Thymus (tissue), 11 donors: Measurements from ENCODE around the gene PERCC1. TPM values are rescaled to one million over a fixed set of nuclear protein-coding genes. Genes with fewer than 3 reads are reported as not detected.

Experiments used
- DNase-seq, 9 donors: peaks; one replicate each; pipeline ENCODE4 v3.0.0-alpha.2; 2013; ENCODE audit warnings: low spot score in 9 of 9, low read depth in 6 of 9, missing footprints in 1 of 9
- H3K27ac ChIP-seq, 2 donors: one replicate each; pipeline ENCODE4 v1.5.1; 2013; ENCODE audit warnings: control low read depth in 1 of 2, low read depth in 1 of 2, low read length in 1 of 2, mild to moderate bottlenecking in 1 of 2, moderate library complexity in 1 of 2
- H3K27me3 ChIP-seq, 2 donors: one replicate each; pipeline ENCODE4 v1.5.1; 2013; ENCODE audit warnings: low read length in 1 of 2; ENCODE audit not compliant: control insufficient read depth in 2 of 2, insufficient read depth in 1 of 2
- H3K36me3 ChIP-seq, 2 donors: one replicate each; pipeline ENCODE4 v1.5.1; 2013; ENCODE audit warnings: low read length in 1 of 2, mild to moderate bottlenecking in 1 of 2, moderate library complexity in 1 of 2; ENCODE audit not compliant: control insufficient read depth in 2 of 2, insufficient read depth in 2 of 2
- H3K4me1 ChIP-seq, 2 donors: one replicate each; pipeline ENCODE4 v1.5.1; 2013; ENCODE audit warnings: low read length in 2 of 2; ENCODE audit not compliant: control insufficient read depth in 2 of 2, insufficient read depth in 2 of 2
- H3K4me3 ChIP-seq, 2 donors: one replicate each; pipeline ENCODE4 v1.5.1; 2013; ENCODE audit warnings: low read length in 2 of 2, control low read depth in 1 of 2, mild to moderate bottlenecking in 1 of 2
- H3K9me3 ChIP-seq, 2 donors: one replicate each; pipeline ENCODE4 v1.5.1; 2013; ENCODE audit warnings: low read length in 1 of 2, mild to moderate bottlenecking in 1 of 2; ENCODE audit not compliant: control insufficient read depth in 2 of 2, insufficient read depth in 1 of 2
- WGBS: extraction: QIAGEN DNeasy Blood & Tissue Kit; methylation state at CpG from one replicate; pipeline ENCODE4 v1.1.7; 2013; 5-methylcytosine and 5-hydroxymethylcytosine counted together
- polyA plus RNA-seq: library from polyadenylated mRNA; stranded (reverse); fragments of 200-250 nt; gene quantifications from one replicate; pipeline ENCODE4 v1.2.3, GENCODE V29; 2013
- total RNA-seq: library from RNA; stranded (reverse); fragments of 120-200 nt; gene quantifications from one replicate; pipeline ENCODE4 v1.2.4, GENCODE V29; 2013
- donor health status: healthy.

Gene PERCC1
- total and polyA plus RNA-seq, 2 donors, result 0.07 TPM; not detected in 1

DNA sequence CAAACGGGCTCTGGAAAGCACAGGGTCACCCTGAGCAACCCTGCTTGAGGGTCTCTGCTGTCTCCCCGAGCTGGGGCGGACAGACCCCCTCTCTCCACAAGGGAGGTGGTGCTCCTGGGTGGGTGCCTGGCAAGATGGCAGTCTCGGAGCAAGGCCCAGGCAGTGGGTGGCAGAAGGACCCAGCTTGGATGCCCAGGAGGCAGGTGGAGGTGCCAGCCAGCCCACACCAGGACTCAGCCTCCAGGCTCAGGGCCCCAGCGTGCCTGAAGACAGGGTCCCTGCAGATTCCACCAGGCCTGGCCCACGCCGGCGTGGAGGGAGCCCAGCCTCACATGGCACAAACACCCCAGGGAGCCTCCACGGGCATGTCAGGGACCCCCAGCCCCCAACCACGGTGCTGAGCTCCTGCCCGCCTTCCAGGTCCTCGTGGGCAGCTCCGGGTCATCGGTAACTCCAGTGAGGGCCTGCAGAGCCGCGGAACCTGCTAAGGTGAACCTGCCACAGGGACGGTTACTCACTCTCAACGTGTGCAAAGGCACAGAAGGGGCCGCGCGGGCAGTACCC, 37.2 kb upstream of the PERCC1 start:
- Histone ChIP-seq H3K4me1 (peaks cover 0 to 21% of the 10 kb centered on the region in 2 donors), H3K9me3 (no peaks in the 10 kb centered on the region), H3K36me3 (peaks cover 59 to 76% of the 10 kb centered on the region in 2 donors), H3K27me3 (no peaks in the 10 kb centered on the region), H3K27ac (no peak overlapping the region), H3K4me3 (no peak overlapping the region)
- WGBS, result 97% methylated on average over 21 of the region's 21 CpGs
- no peak for DNase-seq

DNA sequence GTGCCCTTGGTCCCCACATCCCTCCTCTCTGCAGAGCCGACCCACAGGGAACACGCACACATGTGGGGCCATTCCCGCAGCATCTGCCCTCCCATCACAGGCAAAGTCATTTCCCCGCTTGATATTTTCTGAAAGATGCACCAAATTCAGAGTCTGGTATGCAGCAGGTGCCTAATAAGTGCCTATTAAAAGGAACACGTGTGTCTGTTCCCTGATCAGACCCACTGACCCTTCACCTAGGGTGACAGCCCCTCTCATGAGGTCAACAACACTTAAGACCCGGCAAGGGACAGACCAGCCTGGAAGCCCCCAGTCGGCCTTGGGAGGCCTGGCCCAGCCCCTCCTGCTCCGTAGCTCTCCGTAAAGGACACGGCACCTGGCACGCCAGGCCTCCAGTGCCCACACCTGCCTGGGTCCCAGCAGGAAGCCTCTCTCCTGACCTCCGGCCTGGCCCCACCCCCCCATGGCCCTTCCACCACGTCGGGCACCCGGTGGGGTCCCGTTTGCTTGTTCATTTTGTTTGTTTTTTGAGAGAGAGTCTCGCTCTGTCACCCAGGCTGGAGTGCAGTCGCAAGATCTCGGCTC, 36.4 kb upstream of the PERCC1 start:
- Histone ChIP-seq H3K36me3 (peaks cover 60 to 76% of the 10 kb centered on the region in 2 donors), H3K9me3 (no peaks in the 10 kb centered on the region), H3K4me3 (no peak overlapping the region), H3K27me3 (no peaks in the 10 kb centered on the region), H3K4me1 (peaks cover 0 to 17% of the 10 kb centered on the region in 2 donors), H3K27ac (no peak overlapping the region)
- no peak for DNase-seq
- WGBS, result 96% methylated on average over 19 of the region's 19 CpGs

GRCh38 chr16:1395444-1396031, 35.3 kb upstream of the PERCC1 start:
- H3K4me3 ChIP-seq, result no peak overlapping the region
- no peaks in the 10 kb centered on the region for H3K9me3 ChIP-seq
- DNase-seq, result no peak
- H3K27me3 ChIP-seq, result no peaks in the 10 kb centered on the region
- H3K27ac ChIP-seq, result no peak overlapping the region
- 98% methylated on average over 22 of the region's 22 CpGs for WGBS
- H3K36me3 ChIP-seq, result peaks cover 62 to 77% of the 10 kb centered on the region in 2 donors
- H3K4me1 ChIP-seq, result peaks cover 0 to 6% of the 10 kb centered on the region in 2 donors

GRCh38 chr16:1397779-1398178, 33.1 kb upstream of the PERCC1 start:
- WGBS, result 98% methylated on average over 21 of the region's 21 CpGs
- H3K27me3 ChIP-seq, result no peaks in the 10 kb centered on the region
- no peaks in the 10 kb centered on the region for H3K9me3 ChIP-seq
- no peak overlapping the region for H3K27ac ChIP-seq
- no peaks in the 10 kb centered on the region for H3K4me1 ChIP-seq
- no peak overlapping the region for H3K4me3 ChIP-seq
- peaks cover 68 to 88% of the 10 kb centered on the region in 2 donors for H3K36me3 ChIP-seq
- DNase-seq, result no peak

GRCh38 chr16:1398351-1398750, 32.5 kb upstream of the PERCC1 start:
- Histone ChIP-seq H3K4me3 (no peak overlapping the region), H3K36me3 (peaks cover 68 to 88% of the 10 kb centered on the region in 2 donors), H3K9me3 (no peaks in the 10 kb centered on the region), H3K27ac (no peak overlapping the region), H3K27me3 (no peaks in the 10 kb centered on the region), H3K4me1 (no peaks in the 10 kb centered on the region)
- DNase-seq, result no peak
- WGBS, result 97% methylated on average over 9 of the region's 9 CpGs

DNA sequence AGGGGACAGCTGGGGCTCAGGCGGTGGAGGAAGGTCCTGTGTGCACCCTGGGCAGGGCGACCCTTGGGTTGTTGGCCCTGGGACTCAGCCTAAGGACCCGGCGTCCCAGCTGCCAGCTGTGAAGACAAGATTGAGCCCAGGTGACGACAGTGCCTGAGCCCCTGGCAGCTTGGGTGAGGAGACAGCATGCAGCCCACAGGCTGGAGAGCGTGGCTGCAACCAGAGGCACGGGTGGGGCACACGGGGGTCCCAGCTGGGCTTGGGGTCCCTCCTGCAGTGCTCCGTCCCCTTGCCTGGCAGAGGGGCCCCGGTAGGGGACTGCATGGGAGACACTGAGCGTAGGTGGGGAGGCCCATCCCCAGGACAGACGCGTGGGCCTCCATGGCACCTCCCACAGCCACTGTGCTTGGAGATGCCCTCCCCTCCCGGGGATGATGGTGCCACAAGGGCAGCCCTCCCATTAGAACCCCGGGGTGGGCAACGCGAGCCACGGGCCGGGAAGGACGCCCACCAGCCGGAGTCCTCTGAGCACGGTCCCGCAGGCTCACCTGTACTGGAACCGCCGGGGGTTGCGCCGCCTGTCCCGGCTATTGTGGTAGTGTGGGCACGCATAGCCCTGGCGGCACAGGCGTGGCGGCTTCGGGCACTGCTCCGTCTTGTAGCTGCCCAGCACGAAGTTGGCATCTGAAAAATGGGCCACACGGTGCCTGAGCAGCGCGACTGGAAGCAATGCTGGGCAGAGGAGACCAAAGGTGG, 31.9 kb upstream of the PERCC1 start:
- no peak for DNase-seq
- Histone ChIP-seq H3K4me3 (no peak overlapping the region), H3K9me3 (no peaks in the 10 kb centered on the region), H3K4me1 (no peaks in the 10 kb centered on the region), H3K27ac (no peak overlapping the region), H3K36me3 (peaks cover 67 to 88% of the 10 kb centered on the region in 2 donors), H3K27me3 (no peaks in the 10 kb centered on the region)
- 98% methylated on average over 38 of the region's 38 CpGs for WGBS

- WGBS, result 96% methylated on average over 29 of the region's 29 CpGs
- Histone ChIP-seq H3K9me3 (no peaks in the 10 kb centered on the region), H3K4me3 (no peak overlapping the region), H3K27me3 (no peaks in the 10 kb centered on the region), H3K36me3 (peaks cover 77 to 83% of the 10 kb centered on the region in 2 donors), H3K27ac (no peak overlapping the region), H3K4me1 (no peaks in the 10 kb centered on the region)
- no peak for DNase-seq
Observed at GRCh38 chr16:1401061-1401757, 29.7 kb upstream of the PERCC1 start.

- no peak overlapping the region for H3K4me3 ChIP-seq
- no peak overlapping the region for H3K27ac ChIP-seq
- 96% methylated on average over 13 of the region's 13 CpGs for WGBS
- peaks cover 81% of the 10 kb centered on the region in 2 donors for H3K36me3 ChIP-seq
- H3K4me1 ChIP-seq, result no peaks in the 10 kb centered on the region
- H3K27me3 ChIP-seq, result no peaks in the 10 kb centered on the region
- DNase-seq, result no peak
- H3K9me3 ChIP-seq, result no peaks in the 10 kb centered on the region
Observed at GRCh38 chr16:1401758-1402154, 29.1 kb upstream of the PERCC1 start.
